CD14-positive monocyte (primary cell): ENCODE results near the gene ANKRD39. TPM values are rescaled to one million over a fixed set of nuclear protein-coding genes. Genes with fewer than 3 reads are reported as not detected.
A peak's percentile ranks its signal among the peaks of the same experiment; 100 is the strongest.

Source experiments
- DNase-seq, 3 donors: peaks; one replicate each; pipeline ENCODE4 v3.0.0-alpha.2; 2011 to 2022
- H2AFZ ChIP-seq: 2 replicates; pipeline ENCODE4 v1.6.0; 2012; ENCODE audit warnings: mild to moderate bottlenecking, low read depth, low read length, inconsistent platforms; ENCODE audit not compliant: insufficient read depth, poor library complexity, severe bottlenecking
- H3K27ac ChIP-seq, 2 donors: 1 replicate in 1 of 2; 2 replicates in 1 of 2; pipeline ENCODE4 v1.5.1; 2012 to 2013; ENCODE audit warnings: low read length in 2 of 2, control low read depth in 1 of 2, inconsistent platforms in 1 of 2, low read depth in 1 of 2, mild to moderate bottlenecking in 1 of 2
- H3K27me3 ChIP-seq, 2 donors: one replicate each; pipeline versions ENCODE4 v1.6.0 to v1.6.1; 2011 to 2013; ENCODE audit warnings: low read length in 2 of 2; ENCODE audit not compliant: control insufficient read depth in 2 of 2, insufficient read depth in 2 of 2
- H3K36me3 ChIP-seq, 2 donors: replicated peaks in 1 of 2; 1 replicate in 1 of 2; 2 replicates in 1 of 2; pipeline versions ENCODE4 v1.5.1 to v1.6.1; 2012 to 2013; ENCODE audit warnings: low read length in 2 of 2, control low read depth in 1 of 2, inconsistent platforms in 1 of 2, mild to moderate bottlenecking in 1 of 2; ENCODE audit not compliant: insufficient read depth in 2 of 2, control insufficient read depth in 1 of 2
- H3K4me1 ChIP-seq, 2 donors: 1 replicate in 1 of 2; 2 replicates in 1 of 2; pipeline versions ENCODE4 v1.5.1 to v1.6.1; 2012 to 2013; ENCODE audit warnings: low read length in 2 of 2, control low read depth in 1 of 2, inconsistent platforms in 1 of 2, mild to moderate bottlenecking in 1 of 2, moderate library complexity in 1 of 2; ENCODE audit not compliant: insufficient read depth in 2 of 2, control insufficient read depth in 1 of 2
- H3K4me2 ChIP-seq: replicated peaks from 2 replicates; pipeline ENCODE3; 2012; ENCODE audit warnings: low read length, moderate library complexity, mild to moderate bottlenecking; ENCODE audit not compliant: poor library complexity, severe bottlenecking; ENCODE audit errors: extremely low read depth
- H3K4me3 ChIP-seq, 3 experiments: fragments of 200-600 bp in 1 of 3; sonication (generic) in 1 of 3; replicated peaks in 1 of 3; 1 replicate in 2 of 3; 2 replicates in 1 of 3; pipeline ENCODE4 v1.5.1; 2011 to 2013; ENCODE audit warnings: low read length in 3 of 3, mild to moderate bottlenecking in 3 of 3, control low read depth in 2 of 3, low read depth in 2 of 3, inconsistent platforms in 1 of 3, moderate library complexity in 1 of 3
- H3K79me2 ChIP-seq: 2 replicates; pipeline ENCODE4 v1.6.0; 2012; ENCODE audit warnings: mild to moderate bottlenecking, control low read depth, inconsistent platforms, low read length, moderate library complexity; ENCODE audit not compliant: insufficient read depth
- H3K9ac ChIP-seq: 2 replicates; pipeline ENCODE4 v1.6.0; 2017; ENCODE audit warnings: low read length, mild to moderate bottlenecking; ENCODE audit not compliant: insufficient read depth, poor library complexity, severe bottlenecking
- H3K9me3 ChIP-seq, 2 donors: replicated peaks in 1 of 2; 1 replicate in 1 of 2; 2 replicates in 1 of 2; pipeline versions ENCODE4 v1.5.1 to v1.6.1; 2012 to 2013; ENCODE audit warnings: low read length in 2 of 2, control low read depth in 1 of 2; ENCODE audit not compliant: control insufficient read depth in 1 of 2, insufficient read depth in 1 of 2
- H4K20me1 ChIP-seq: 2 replicates; pipeline ENCODE4 v1.6.0; 2012; ENCODE audit warnings: mild to moderate bottlenecking, low read length, control low read depth, moderate library complexity; ENCODE audit not compliant: insufficient read depth
- H3K27ac Mint-ChIP-seq, 7 donors: one replicate each; pipeline ENCODE4 v1.8.0; 2020; ENCODE audit warnings: mild to moderate bottlenecking in 7 of 7, mixed read lengths in 7 of 7, moderate library complexity in 6 of 7, inconsistent platforms in 2 of 7
- H3K27me3 Mint-ChIP-seq, 3 donors: one replicate each; pipeline ENCODE4 v1.8.0; 2021 to 2022; ENCODE audit warnings: low read depth in 3 of 3, mild to moderate bottlenecking in 3 of 3, mixed read lengths in 3 of 3, moderate library complexity in 3 of 3, inconsistent platforms in 1 of 3
- H3K36me3 Mint-ChIP-seq, 2 donors: one replicate each; pipeline ENCODE4 v1.8.0; 2020; ENCODE audit warnings: mixed read lengths in 2 of 2, inconsistent platforms in 1 of 2, mild to moderate bottlenecking in 1 of 2
- H3K4me1 Mint-ChIP-seq: one replicate; pipeline ENCODE4 v1.8.0; 2020; ENCODE audit warnings: mild to moderate bottlenecking, mixed read lengths
- H3K4me3 Mint-ChIP-seq, 2 donors: one replicate each; pipeline ENCODE4 v1.8.0; 2020; ENCODE audit warnings: mild to moderate bottlenecking in 2 of 2, mixed read lengths in 2 of 2, moderate library complexity in 1 of 2
- H3K9me3 Mint-ChIP-seq, 7 donors: one replicate each; pipeline ENCODE4 v1.8.0; 2020 to 2022; ENCODE audit warnings: mixed read lengths in 7 of 7, mild to moderate bottlenecking in 6 of 7, moderate library complexity in 6 of 7, inconsistent platforms in 2 of 7
- WGBS: methylation state at CpG from one replicate; pipeline ENCODE4 v1.1.5; 2013; ENCODE audit warnings: missing lambda C conversion rate; ENCODE audit not compliant: insufficient coverage; 5-methylcytosine and 5-hydroxymethylcytosine counted together
- intact Hi-C, 2 donors: fragments of 100-400 bp; cut with micrococcal nuclease; formaldehyde crosslinking; loops; one replicate each; pipeline versions ENCODE4 v1.15.0 to v1.15.1; 2023
- polyA plus RNA-seq, 3 donors: library from polyadenylated mRNA; depleted of rRNA in 1 of 3; unstranded in 2 of 3; stranded (reverse) in 1 of 3; fragments of 300-500 nt in 2 of 3; fragments of >200 nt in 1 of 3; fragmentation: Illumina TruSeq in 2 of 3; gene quantifications; 1 replicate in 2 of 3; 2 replicates in 1 of 3; pipeline ENCODE4 v1.2.3, GENCODE V29; 2012 to 2021
- TF ChIP-seq, protein P1 (sequence below): fragments of 200-600 bp; IDR thresholded peaks from one replicate; pipeline ENCODE4 v1.8.0; 2022; ENCODE audit warnings: antibody characterized with exemption, mild to moderate bottlenecking

ANKRD39 gene
- polyA plus RNA-seq, 3 donors = 6.2 to 9.7 (median 9.0) TPM

DNA sequence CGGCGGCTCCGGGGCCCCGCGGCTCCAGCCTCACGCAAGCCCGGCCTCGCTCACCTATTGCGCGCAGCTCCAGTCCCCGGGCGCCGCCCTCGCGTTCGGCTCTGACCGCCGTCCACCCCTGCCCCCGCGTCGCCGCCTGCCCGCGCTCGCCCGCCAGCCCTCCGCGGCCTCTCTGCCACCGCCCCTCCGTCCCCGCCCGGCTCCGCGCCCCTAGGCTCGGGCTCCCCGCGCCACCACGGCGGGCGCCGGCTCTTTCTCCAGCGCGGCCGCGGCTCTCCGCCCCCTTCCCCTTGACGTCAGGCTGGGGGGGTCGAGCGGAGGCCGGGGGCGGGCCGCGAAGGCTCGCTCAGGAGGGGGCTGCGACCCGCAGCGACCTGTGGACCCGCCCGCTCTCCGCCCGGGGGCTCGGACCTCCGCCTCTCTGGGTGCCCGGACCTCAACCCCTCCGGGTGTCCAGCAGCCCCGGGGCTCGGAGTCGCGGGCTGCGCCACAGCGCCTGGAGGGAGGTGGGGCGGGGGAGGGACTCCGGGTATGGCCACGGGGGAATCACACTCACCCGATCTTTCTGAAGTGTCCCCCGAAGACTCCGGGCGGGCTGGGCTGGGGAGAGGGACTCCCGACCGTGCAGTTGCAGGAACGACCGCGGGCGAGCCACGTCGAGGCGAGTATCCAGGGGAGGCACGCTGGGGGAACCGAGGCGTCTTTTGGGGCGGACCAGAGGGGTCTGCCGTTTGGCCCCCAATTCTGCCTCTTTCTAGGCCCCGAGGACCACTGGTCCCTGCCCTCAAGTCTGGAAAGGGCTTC lies 12.2 kb upstream of the ANKRD39 start, which contains the start of gene SEMA4C:
TSS of gene SEMA4C (minus strand) at position 259 of the 804 bp plus-strand sequence. CDS start 2,194 bp downstream, outside the sequence.
- peaks cover 26 to 84% of the 10 kb centered on the region in 2 donors for H3K27me3 ChIP-seq
- peak within 1 kb of the TSS; percentile 44 to 78 (median 50) for H3K4me3 ChIP-seq
- peaks cover 0 to 10% of the 10 kb centered on the region in 2 donors for H3K9me3 ChIP-seq
- peak within 1 kb of the TSS in 1 of 7 donors; percentile 35 for H3K27ac Mint-ChIP-seq
- peaks cover 0 to 18% (median 2%) of the 10 kb centered on the region in 7 donors for H3K9me3 Mint-ChIP-seq
- intact Hi-C loops = no loop called here
- H3K4me1 Mint-ChIP-seq = peaks cover 54% of the 10 kb centered on the region
- peaks cover 69 to 97% (median 70%) of the 10 kb centered on the region in 3 donors for H3K27me3 Mint-ChIP-seq
- no peaks in the 10 kb centered on the region for H3K36me3 ChIP-seq
- H3K27ac ChIP-seq = no peak within 1 kb of the TSS
- peaks cover 14% of the 10 kb centered on the region for H4K20me1 ChIP-seq
- peak within 1 kb of the TSS; percentile 68 to 80 for H3K4me3 Mint-ChIP-seq
- H2AFZ ChIP-seq = peak within 1 kb of the TSS; percentile 77
- H3K4me2 ChIP-seq = peak within 1 kb of the TSS; percentile 84
- peaks cover 6 to 11% of the 10 kb centered on the region in 2 donors for H3K36me3 Mint-ChIP-seq
- no peak for DNase-seq
- H3K79me2 ChIP-seq = no peaks in the 10 kb centered on the region
- peak within 1 kb of the TSS; percentile 66 for H3K9ac ChIP-seq
- peaks cover 56 to 74% of the 10 kb centered on the region in 2 donors for H3K4me1 ChIP-seq
- TF ChIP-seq, protein P1, sequence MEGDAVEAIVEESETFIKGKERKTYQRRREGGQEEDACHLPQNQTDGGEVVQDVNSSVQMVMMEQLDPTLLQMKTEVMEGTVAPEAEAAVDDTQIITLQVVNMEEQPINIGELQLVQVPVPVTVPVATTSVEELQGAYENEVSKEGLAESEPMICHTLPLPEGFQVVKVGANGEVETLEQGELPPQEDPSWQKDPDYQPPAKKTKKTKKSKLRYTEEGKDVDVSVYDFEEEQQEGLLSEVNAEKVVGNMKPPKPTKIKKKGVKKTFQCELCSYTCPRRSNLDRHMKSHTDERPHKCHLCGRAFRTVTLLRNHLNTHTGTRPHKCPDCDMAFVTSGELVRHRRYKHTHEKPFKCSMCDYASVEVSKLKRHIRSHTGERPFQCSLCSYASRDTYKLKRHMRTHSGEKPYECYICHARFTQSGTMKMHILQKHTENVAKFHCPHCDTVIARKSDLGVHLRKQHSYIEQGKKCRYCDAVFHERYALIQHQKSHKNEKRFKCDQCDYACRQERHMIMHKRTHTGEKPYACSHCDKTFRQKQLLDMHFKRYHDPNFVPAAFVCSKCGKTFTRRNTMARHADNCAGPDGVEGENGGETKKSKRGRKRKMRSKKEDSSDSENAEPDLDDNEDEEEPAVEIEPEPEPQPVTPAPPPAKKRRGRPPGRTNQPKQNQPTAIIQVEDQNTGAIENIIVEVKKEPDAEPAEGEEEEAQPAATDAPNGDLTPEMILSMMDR = no peak
- under 1% methylated on average over 77 of the region's 93 CpGs for WGBS

DNA sequence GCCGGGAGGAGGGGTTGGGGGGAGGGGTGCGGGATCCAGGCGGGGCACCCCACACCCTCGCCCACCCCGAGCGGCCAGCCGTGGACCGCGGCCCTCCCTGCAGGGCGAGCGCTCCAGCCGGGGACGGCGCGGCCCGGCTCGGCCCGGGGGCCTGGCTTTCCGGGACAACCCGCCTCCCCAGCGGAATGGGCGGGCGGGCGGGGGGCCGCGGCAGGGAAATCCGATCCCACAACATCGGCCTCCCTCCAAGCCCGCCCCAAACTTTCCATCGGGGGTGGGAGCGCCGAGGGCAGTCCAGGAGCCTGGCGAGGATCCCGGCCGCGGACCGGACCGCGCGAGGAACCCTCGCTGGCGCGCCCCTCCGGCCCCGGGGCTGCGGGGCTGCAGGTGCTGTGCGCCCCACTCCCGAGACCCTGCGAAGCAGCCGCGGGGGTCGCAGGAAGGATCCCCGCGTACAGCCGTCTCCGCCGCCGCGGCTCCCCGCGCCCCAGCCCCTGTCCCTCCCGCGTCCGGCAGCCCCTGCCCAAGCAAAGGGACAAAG lies 11.5 kb upstream of the ANKRD39 start:
- H3K4me1 ChIP-seq = peaks cover 50 to 67% of the 10 kb centered on the region in 2 donors
- Mint-ChIP-seq H3K27ac (no peak overlapping the region), H3K9me3 (peaks cover 0 to 18% (median 2%) of the 10 kb centered on the region in 7 donors), H3K4me3 (peak overlapping the region; percentile 21 to 37), H3K36me3 (peaks cover 11 to 15% of the 10 kb centered on the region in 2 donors), H3K4me1 (peaks cover 48% of the 10 kb centered on the region), H3K27me3 (peaks cover 63 to 96% (median 64%) of the 10 kb centered on the region in 3 donors)
- H3K27me3 ChIP-seq = peaks cover 26 to 84% of the 10 kb centered on the region in 2 donors
- peak overlapping the region; percentile 77 for H2AFZ ChIP-seq
- intact Hi-C loops = no loop called here
- H3K27ac ChIP-seq = no peak overlapping the region
- no peak for DNase-seq
- peak overlapping the region; percentile 44 to 78 (median 50) for H3K4me3 ChIP-seq
- peak overlapping the region; percentile 84 for H3K4me2 ChIP-seq
- H3K79me2 ChIP-seq = no peaks in the 10 kb centered on the region
- under 1% methylated on average over 37 of the region's 64 CpGs for WGBS
- peak overlapping the region; percentile 66 for H3K9ac ChIP-seq
- TF ChIP-seq, protein P1 = peak; percentile 34
- peaks cover 14% of the 10 kb centered on the region for H4K20me1 ChIP-seq
- H3K36me3 ChIP-seq = no peaks in the 10 kb centered on the region
- peaks cover 0 to 10% of the 10 kb centered on the region in 2 donors for H3K9me3 ChIP-seq
